HepG2 (cell line): ENCODE measurements around the gene PEAK3. TPM values are rescaled to one million over a fixed set of nuclear protein-coding genes. Genes with fewer than 3 reads are reported as not detected.

Source experiments
- EED ChIP-seq: sonication (generic); formaldehyde crosslinking; IDR thresholded peaks from 2 replicates; pipeline ENCODE4 v1.5.0; 2020; ENCODE audit warnings: mild to moderate bottlenecking, missing genetic modification reagents
- FOXP1 ChIP-seq, 2 experiments: fragments of 450-650 bp in 1 of 2; IDR thresholded peaks; 2 replicates each; pipeline ENCODE4 v1.6.1; 2017 to 2018; ENCODE audit warnings: antibody characterized with exemption in 1 of 2
- GATAD1 ChIP-seq: IDR thresholded peaks from 2 replicates; pipeline ENCODE4 v1.6.1; 2016; ENCODE audit warnings: missing genetic modification reagents, missing compliant biosample characterization
- KDM6A ChIP-seq: IDR thresholded peaks from 2 replicates; pipeline ENCODE4 v1.6.1; 2016; ENCODE audit warnings: low read depth
- KLF12 ChIP-seq: sonication (generic); formaldehyde crosslinking; IDR thresholded peaks from 2 replicates; pipeline ENCODE4 v1.4.0; 2020; ENCODE audit warnings: missing genetic modification reagents, borderline replicate concordance
- MXD4 ChIP-seq: IDR thresholded peaks from 2 replicates; pipeline ENCODE4 v1.6.1; 2016; ENCODE audit warnings: mild to moderate bottlenecking, missing biosample characterization, missing genetic modification reagents
- MXI1 ChIP-seq: IDR thresholded peaks from 3 replicates; pipeline ENCODE4 v1.6.1; 2012; ENCODE audit warnings: low read depth, low read length, inconsistent platforms, borderline replicate concordance
- RBFOX2 ChIP-seq: fragments of 200-400 bp; formaldehyde crosslinking; IDR thresholded peaks from 2 replicates; pipeline ENCODE4 v1.6.1; 2017; ENCODE audit warnings: low read depth, mild to moderate bottlenecking, low read length
- RNF219 ChIP-seq: sonication (generic); formaldehyde crosslinking; IDR thresholded peaks from 2 replicates; pipeline ENCODE4 v1.5.0; 2020; ENCODE audit warnings: mild to moderate bottlenecking, missing genetic modification reagents
- SRF ChIP-seq: IDR thresholded peaks from 2 replicates; pipeline ENCODE4 v1.6.1; 2011; ENCODE audit warnings: mild to moderate bottlenecking, low read depth, low read length, moderate library complexity
- TOPORS ChIP-seq: sonication (generic); formaldehyde crosslinking; IDR thresholded peaks from 2 replicates; pipeline ENCODE4 v1.8.0; 2023; ENCODE audit warnings: mild to moderate bottlenecking, missing genetic modification reagents
- YEATS4 ChIP-seq: sonication (generic); formaldehyde crosslinking; IDR thresholded peaks from 2 replicates; pipeline ENCODE4 v1.4.0; 2020; ENCODE audit warnings: missing genetic modification reagents, borderline replicate concordance
- ZC3H13 ChIP-seq: sonication (generic); formaldehyde crosslinking; IDR thresholded peaks from 2 replicates; pipeline ENCODE4 v1.8.1; 2023; ENCODE audit warnings: mild to moderate bottlenecking, missing genetic modification reagents, moderate library complexity
- ZNF292 ChIP-seq: sonication (generic); formaldehyde crosslinking; IDR thresholded peaks from 2 replicates; pipeline ENCODE4 v1.8.1; 2022; ENCODE audit warnings: mild to moderate bottlenecking, low read depth, missing genetic modification reagents, borderline replicate concordance
- ZNF746 ChIP-seq: sonication (generic); formaldehyde crosslinking; IDR thresholded peaks from 2 replicates; pipeline ENCODE4 v1.8.0; 2022; ENCODE audit warnings: mild to moderate bottlenecking, missing genetic modification reagents
- polyA plus RNA-seq, 8 experiments: library from polyadenylated mRNA; depleted of rRNA in 3 of 8; stranded (reverse) in 7 of 8; unstranded in 1 of 8; fragments of >200 nt; fragmentation: Illumina TruSeq in 4 of 8; extraction: Trizol in 4 of 8; gene quantifications; 2 replicates each; pipeline versions ENCODE4 v1.2.1 to v1.2.3, GENCODE V29; 2011 to 2016; ENCODE audit warnings: low read depth in 4 of 8, missing spikeins in 1 of 8, mixed read lengths in 1 of 8; ENCODE audit not compliant: insufficient read depth in 1 of 8
- total RNA-seq, 5 experiments: library from RNA; depleted of rRNA; stranded (reverse); fragments of >200 nt; fragmentation: Illumina TruSeq; extraction: Trizol; gene quantifications; 2 replicates each; pipeline ENCODE4 v1.2.3, GENCODE V29; 2016; ENCODE audit warnings: low read depth in 1 of 5
- TF ChIP-seq, protein P1 (sequence below): IDR thresholded peaks from 2 replicates; pipeline ENCODE4 v1.6.1; 2012; ENCODE audit warnings: inconsistent platforms
- TF ChIP-seq, protein P2 (sequence below): IDR thresholded peaks from 2 replicates; pipeline ENCODE4 v1.4.0; 2020; ENCODE audit warnings: mild to moderate bottlenecking, missing genetic modification reagents
- TF ChIP-seq, protein P3 (sequence below): sonication (generic); formaldehyde crosslinking; IDR thresholded peaks from 2 replicates; pipeline ENCODE4 v1.4.0; 2020; ENCODE audit warnings: mild to moderate bottlenecking, missing genetic modification reagents
- TF ChIP-seq, protein P4 (sequence below): IDR thresholded peaks from 2 replicates; pipeline ENCODE4 v1.6.1; 2016; ENCODE audit warnings: control low read depth

Gene PEAK3
- total and polyA plus RNA-seq, 2 of the 13 experiments (the other 11 are each of a cell fraction or from before 2014, with no cell fraction given): not detected

DNA sequence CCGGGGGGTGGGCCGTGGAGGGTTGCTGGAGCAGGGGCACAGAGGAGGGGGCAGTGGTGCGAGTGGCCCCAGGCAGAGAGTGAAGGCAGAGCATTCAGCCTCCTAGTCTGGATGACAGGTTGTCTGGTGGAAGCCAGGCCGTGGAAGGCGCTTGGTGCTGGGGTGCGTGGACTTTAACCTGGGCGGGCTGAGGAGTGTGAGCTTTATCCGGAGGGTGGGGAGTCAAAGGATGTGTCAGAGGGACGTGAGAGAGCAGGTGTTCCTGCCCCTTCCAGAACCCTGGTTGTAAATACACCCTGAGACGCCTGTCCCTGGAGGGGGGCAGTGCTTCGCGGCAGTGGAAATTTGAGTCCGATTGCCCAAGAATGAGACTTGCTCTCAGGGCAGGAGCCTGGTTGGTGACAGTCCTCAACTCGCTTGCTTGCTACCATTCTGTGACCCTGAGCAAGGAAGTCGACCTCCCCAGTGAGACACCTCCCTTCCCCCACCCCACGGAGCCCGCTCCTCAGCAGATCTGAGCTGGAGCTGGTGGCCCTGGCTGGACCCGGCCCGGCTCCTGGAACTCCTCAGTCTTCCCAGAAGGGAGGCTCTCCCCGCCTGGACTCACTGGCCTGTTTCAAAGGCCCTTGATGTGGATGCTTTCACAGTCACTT, 48.8 kb upstream of the PEAK3 start (continued):
- TF ChIP-seq, protein P1, sequence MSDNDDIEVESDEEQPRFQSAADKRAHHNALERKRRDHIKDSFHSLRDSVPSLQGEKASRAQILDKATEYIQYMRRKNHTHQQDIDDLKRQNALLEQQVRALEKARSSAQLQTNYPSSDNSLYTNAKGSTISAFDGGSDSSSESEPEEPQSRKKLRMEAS: peak; percentile 45; the same call in 1 of the 2 replicates
- TF ChIP-seq TOPORS (CRISPR knock-in tag) (no peak), ZNF292 (CRISPR knock-in tag) (peak; percentile 79; the same call in 1 of the 2 replicates), GATAD1 (CRISPR knock-in tag) (0 out of 2 replicates have a peak, but pooled peaks have one; percentile 11), MXD4 (CRISPR knock-in tag) (0 out of 2 replicates have a peak, but pooled peaks have one; percentile 24), EED (CRISPR knock-in tag) (no peak), RNF219 (CRISPR knock-in tag) (no peak), SRF (no peak), YEATS4 (peak; percentile 40), ZNF746 (CRISPR knock-in tag) (peak; percentile 92), ZC3H13 (peak; percentile 7; the same call in 1 of the 2 replicates), KDM6A (CRISPR knock-in tag) (no peak), FOXP1 (IDR thresholded peaks at IDR 0.05) (no peak), FOXP1 (CRISPR knock-in tag; IDR thresholded peaks at IDR 0.05) (peak; percentile 40; the same call in 1 of the 2 replicates), RBFOX2 (0 out of 2 replicates have a peak, but pooled peaks have one; percentile 35), KLF12 (CRISPR knock-in tag) (0 out of 2 replicates have a peak, but pooled peaks have one; percentile 15), MXI1 (peak; percentile 88; the same call in 1 of the 3 replicates)
- TF ChIP-seq, protein P2, sequence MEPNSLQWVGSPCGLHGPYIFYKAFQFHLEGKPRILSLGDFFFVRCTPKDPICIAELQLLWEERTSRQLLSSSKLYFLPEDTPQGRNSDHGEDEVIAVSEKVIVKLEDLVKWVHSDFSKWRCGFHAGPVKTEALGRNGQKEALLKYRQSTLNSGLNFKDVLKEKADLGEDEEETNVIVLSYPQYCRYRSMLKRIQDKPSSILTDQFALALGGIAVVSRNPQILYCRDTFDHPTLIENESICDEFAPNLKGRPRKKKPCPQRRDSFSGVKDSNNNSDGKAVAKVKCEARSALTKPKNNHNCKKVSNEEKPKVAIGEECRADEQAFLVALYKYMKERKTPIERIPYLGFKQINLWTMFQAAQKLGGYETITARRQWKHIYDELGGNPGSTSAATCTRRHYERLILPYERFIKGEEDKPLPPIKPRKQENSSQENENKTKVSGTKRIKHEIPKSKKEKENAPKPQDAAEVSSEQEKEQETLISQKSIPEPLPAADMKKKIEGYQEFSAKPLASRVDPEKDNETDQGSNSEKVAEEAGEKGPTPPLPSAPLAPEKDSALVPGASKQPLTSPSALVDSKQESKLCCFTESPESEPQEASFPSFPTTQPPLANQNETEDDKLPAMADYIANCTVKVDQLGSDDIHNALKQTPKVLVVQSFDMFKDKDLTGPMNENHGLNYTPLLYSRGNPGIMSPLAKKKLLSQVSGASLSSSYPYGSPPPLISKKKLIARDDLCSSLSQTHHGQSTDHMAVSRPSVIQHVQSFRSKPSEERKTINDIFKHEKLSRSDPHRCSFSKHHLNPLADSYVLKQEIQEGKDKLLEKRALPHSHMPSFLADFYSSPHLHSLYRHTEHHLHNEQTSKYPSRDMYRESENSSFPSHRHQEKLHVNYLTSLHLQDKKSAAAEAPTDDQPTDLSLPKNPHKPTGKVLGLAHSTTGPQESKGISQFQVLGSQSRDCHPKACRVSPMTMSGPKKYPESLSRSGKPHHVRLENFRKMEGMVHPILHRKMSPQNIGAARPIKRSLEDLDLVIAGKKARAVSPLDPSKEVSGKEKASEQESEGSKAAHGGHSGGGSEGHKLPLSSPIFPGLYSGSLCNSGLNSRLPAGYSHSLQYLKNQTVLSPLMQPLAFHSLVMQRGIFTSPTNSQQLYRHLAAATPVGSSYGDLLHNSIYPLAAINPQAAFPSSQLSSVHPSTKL: peak; percentile 65
- TF ChIP-seq, protein P3, sequence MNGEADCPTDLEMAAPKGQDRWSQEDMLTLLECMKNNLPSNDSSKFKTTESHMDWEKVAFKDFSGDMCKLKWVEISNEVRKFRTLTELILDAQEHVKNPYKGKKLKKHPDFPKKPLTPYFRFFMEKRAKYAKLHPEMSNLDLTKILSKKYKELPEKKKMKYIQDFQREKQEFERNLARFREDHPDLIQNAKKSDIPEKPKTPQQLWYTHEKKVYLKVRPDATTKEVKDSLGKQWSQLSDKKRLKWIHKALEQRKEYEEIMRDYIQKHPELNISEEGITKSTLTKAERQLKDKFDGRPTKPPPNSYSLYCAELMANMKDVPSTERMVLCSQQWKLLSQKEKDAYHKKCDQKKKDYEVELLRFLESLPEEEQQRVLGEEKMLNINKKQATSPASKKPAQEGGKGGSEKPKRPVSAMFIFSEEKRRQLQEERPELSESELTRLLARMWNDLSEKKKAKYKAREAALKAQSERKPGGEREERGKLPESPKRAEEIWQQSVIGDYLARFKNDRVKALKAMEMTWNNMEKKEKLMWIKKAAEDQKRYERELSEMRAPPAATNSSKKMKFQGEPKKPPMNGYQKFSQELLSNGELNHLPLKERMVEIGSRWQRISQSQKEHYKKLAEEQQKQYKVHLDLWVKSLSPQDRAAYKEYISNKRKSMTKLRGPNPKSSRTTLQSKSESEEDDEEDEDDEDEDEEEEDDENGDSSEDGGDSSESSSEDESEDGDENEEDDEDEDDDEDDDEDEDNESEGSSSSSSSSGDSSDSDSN (CRISPR knock-in tag): peak; percentile 53
- TF ChIP-seq, protein P4, sequence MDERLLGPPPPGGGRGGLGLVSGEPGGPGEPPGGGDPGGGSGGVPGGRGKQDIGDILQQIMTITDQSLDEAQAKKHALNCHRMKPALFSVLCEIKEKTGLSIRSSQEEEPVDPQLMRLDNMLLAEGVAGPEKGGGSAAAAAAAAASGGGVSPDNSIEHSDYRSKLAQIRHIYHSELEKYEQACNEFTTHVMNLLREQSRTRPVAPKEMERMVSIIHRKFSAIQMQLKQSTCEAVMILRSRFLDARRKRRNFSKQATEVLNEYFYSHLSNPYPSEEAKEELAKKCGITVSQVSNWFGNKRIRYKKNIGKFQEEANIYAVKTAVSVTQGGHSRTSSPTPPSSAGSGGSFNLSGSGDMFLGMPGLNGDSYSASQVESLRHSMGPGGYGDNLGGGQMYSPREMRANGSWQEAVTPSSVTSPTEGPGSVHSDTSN (CRISPR knock-in tag): no peak
